Activated CD4-positive, alpha-beta T cell treated with anti-CD3 and anti-CD28 coated beads, Interleukin-2, Interleukin-4, amounts not matched to agents 100 ng/mL and 50 ng/mL, durations not matched to agents 16 hours and 8 hours (primary cell): ENCODE measurements around the gene CELF4.

ENCODE experiments used
- DNase-seq: peaks from one replicate; pipeline ENCODE4 v3.0.0-alpha.2; 2020; ENCODE audit warnings: low spot score

Gene CELF4

GRCh38 chr18:37565101-37565976, at the start of gene CELF4:
Gene CELF4, minus strand, starts transcription at chr18:37565798.
- no peak for DNase-seq

GRCh38 chr18:37613253-37613565, 47.6 kb upstream of the CELF4 start:
- DNase-seq: no peak

- no peak for DNase-seq
These were observed 47.1 kb upstream of the CELF4 start for GRCh38 chr18:37612524-37613252.

GRCh38 chr18:37611614-37612279, 46.1 kb upstream of the CELF4 start:
- DNase-seq: no peak

- no peak for DNase-seq
These were observed 43.3 kb upstream of the CELF4 start for GRCh38 chr18:37608876-37609275.

- DNase-seq: no peak
These were observed 41.7 kb upstream of the CELF4 start for GRCh38 chr18:37607281-37607680.

- DNase-seq: no peak
These were observed 38.4 kb upstream of the CELF4 start for GRCh38 chr18:37604032-37604431.

- DNase-seq: no peak
These were observed 33.6 kb upstream of the CELF4 start for GRCh38 chr18:37598966-37599896.

- no peak for DNase-seq
These were observed 32.8 kb upstream of the CELF4 start for GRCh38 chr18:37598396-37598795.

- no peak for DNase-seq
These were observed 24.7 kb upstream of the CELF4 start for GRCh38 chr18:37590346-37590745.

- no peak for DNase-seq
These were observed 22.7 kb upstream of the CELF4 start for GRCh38 chr18:37588289-37588688.

- no peak for DNase-seq
These were observed 21.1 kb upstream of the CELF4 start for GRCh38 chr18:37586656-37587225.

GRCh38 chr18:37584952-37585695, 19.5 kb upstream of the CELF4 start:
- DNase-seq: no peak

GRCh38 chr18:37584217-37584616, 18.6 kb upstream of the CELF4 start:
- no peak for DNase-seq

- DNase-seq: no peak
These were observed 16.7 kb upstream of the CELF4 start for GRCh38 chr18:37582261-37582660.

GRCh38 chr18:37578886-37579513, 13.4 kb upstream of the CELF4 start:
- peak; percentile 16 for DNase-seq

- DNase-seq: no peak
These were observed 12.6 kb upstream of the CELF4 start for GRCh38 chr18:37578182-37578678.

GRCh38 chr18:37577051-37577611, 11.5 kb upstream of the CELF4 start:
- DNase-seq: no peak

- DNase-seq: no peak
These were observed 10.0 kb upstream of the CELF4 start for GRCh38 chr18:37575646-37576045.

- DNase-seq: no peak
These were observed 8.5 kb upstream of the CELF4 start for GRCh38 chr18:37574113-37574512.
